NOMO-1 treated with dmso at 0.1 percent for 144 hours (cell line): ENCODE measurements around the gene SCPEP1.
"Not testable (repeated sequence)": the region's sequence is repeated elsewhere in the genome, so short reads cannot be mapped to it uniquely, and the experiment has no call there.

Experiments used
- DNase-seq: peaks from one replicate; lab custom pipeline; 2025; ENCODE audit not compliant: unreplicated experiment; lab: John Stamatoyannopoulos, UW

Gene SCPEP1

GRCh38 chr17:56960596-56961538 is 17.1 kb upstream of the SCPEP1 start, which contains the start of gene COIL:
COIL (minus strand) TSS chr17:56961050; CDS start chr17:56961019, 31 bp downstream.
- DNase-seq = peak; percentile 85

GRCh38 chr17:56965241-56965640 is 12.7 kb upstream of the SCPEP1 start:
- DNase-seq = not testable (repeated sequence)

GRCh38 chr17:56965681-56966080 is 12.2 kb upstream of the SCPEP1 start:
- DNase-seq = not testable (repeated sequence)

- DNase-seq = no peak
Measured at GRCh38 chr17:56966338-56966737, 11.6 kb upstream of the SCPEP1 start.

GRCh38 chr17:56970974-56971373 is 7.0 kb upstream of the SCPEP1 start:
- DNase-seq = no peak

- DNase-seq = no peak
Measured at GRCh38 chr17:56972111-56972730, 5.7 kb upstream of the SCPEP1 start.

GRCh38 chr17:56973520-56973919 is 4.4 kb upstream of the SCPEP1 start:
- no peak for DNase-seq

GRCh38 chr17:56974055-56974454 is 3.9 kb upstream of the SCPEP1 start:
- DNase-seq = no peak

- DNase-seq = no peak
Measured at GRCh38 chr17:56975656-56976055, 2.3 kb upstream of the SCPEP1 start.

- no peak for DNase-seq
Measured at GRCh38 chr17:56976941-56977608, 856 bp upstream of the SCPEP1 start.

GRCh38 chr17:56978441-56979090 is 635 bp downstream of the SCPEP1 start:
- peak; percentile 34 for DNase-seq

GRCh38 chr17:56979091-56979480 is 1.2 kb downstream of the SCPEP1 start:
- no peak for DNase-seq

- DNase-seq = not testable (repeated sequence)
Measured at GRCh38 chr17:56980526-56980925, 2.6 kb downstream of the SCPEP1 start.

GRCh38 chr17:56982312-56982711 is 4.4 kb downstream of the SCPEP1 start:
- no peak for DNase-seq

GRCh38 chr17:56983366-56983765 is 5.4 kb downstream of the SCPEP1 start:
- DNase-seq = peak; percentile 65

GRCh38 chr17:56985371-56986162 is 7.6 kb downstream of the SCPEP1 start:
- DNase-seq = peak; percentile 81

GRCh38 chr17:56987283-56987834 is 9.4 kb downstream of the SCPEP1 start:
- DNase-seq = no peak

GRCh38 chr17:56988901-56989572 is 11.1 kb downstream of the SCPEP1 start:
- DNase-seq = no peak

GRCh38 chr17:56992364-56992763 is 14.4 kb downstream of the SCPEP1 start:
- no peak for DNase-seq
